Neural cell (in vitro differentiated cells): ENCODE results near the gene ANK2.

Experiments
- EZH2 ChIP-seq: fragments of 200-600, 300-800 bp; shearing (Covaris generic), sonication (generic); IDR thresholded peaks from 2 replicates; pipeline ENCODE4 v1.6.1; 2014; ENCODE audit warnings: antibody characterized with exemption, low read length, borderline replicate concordance, mild to moderate bottlenecking; ENCODE audit not compliant: insufficient read depth, poor library complexity, severe bottlenecking
- POLR2AphosphoS5 ChIP-seq: IDR thresholded peaks from 2 replicates; pipeline ENCODE4 v1.6.1; 2012
- RAD21 ChIP-seq: fragments of 450-650 bp; conservative IDR thresholded peaks from 2 replicates; pipeline ENCODE4 v1.6.1; 2014; ENCODE audit warnings: antibody characterized with exemption, mild to moderate bottlenecking, moderate library complexity
- SMC3 ChIP-seq: fragments of 450-650 bp; conservative IDR thresholded peaks from 2 replicates; pipeline ENCODE4 v1.6.1; 2014; ENCODE audit warnings: antibody characterized with exemption, mild to moderate bottlenecking, moderate library complexity; ENCODE audit not compliant: poor library complexity
- TAF1 ChIP-seq: IDR thresholded peaks from 2 replicates; pipeline ENCODE4 v1.6.1; 2012; ENCODE audit warnings: low read depth
- TF ChIP-seq, protein P1 (sequence below): fragments of 450-650 bp; IDR thresholded peaks from 2 replicates; pipeline ENCODE4 v1.5.1; 2014; ENCODE audit warnings: antibody characterized with exemption, mild to moderate bottlenecking, moderate library complexity; ENCODE audit not compliant: poor library complexity, severe bottlenecking
- TF ChIP-seq, protein P2 (sequence below): IDR thresholded peaks from 2 replicates; pipeline ENCODE4 v1.6.1; 2012; ENCODE audit warnings: borderline replicate concordance

DNA sequence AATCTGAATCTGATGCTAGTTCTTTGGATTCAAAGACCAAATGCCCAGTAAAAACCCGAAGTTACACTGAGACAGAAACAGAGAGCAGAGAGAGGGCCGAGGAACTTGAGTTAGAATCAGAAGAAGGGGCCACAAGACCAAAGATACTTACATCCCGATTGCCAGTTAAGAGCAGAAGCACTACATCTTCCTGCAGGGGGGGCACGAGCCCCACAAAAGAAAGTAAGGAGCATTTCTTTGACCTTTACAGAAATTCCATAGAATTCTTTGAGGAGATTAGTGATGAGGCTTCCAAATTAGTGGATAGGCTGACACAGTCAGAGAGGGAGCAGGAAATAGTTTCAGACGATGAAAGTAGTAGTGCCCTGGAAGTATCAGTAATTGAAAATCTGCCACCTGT lies 309.3 kb downstream of the ANK2 start:
- no peak for TF ChIP-seq TAF1
- TF ChIP-seq, protein P1, sequence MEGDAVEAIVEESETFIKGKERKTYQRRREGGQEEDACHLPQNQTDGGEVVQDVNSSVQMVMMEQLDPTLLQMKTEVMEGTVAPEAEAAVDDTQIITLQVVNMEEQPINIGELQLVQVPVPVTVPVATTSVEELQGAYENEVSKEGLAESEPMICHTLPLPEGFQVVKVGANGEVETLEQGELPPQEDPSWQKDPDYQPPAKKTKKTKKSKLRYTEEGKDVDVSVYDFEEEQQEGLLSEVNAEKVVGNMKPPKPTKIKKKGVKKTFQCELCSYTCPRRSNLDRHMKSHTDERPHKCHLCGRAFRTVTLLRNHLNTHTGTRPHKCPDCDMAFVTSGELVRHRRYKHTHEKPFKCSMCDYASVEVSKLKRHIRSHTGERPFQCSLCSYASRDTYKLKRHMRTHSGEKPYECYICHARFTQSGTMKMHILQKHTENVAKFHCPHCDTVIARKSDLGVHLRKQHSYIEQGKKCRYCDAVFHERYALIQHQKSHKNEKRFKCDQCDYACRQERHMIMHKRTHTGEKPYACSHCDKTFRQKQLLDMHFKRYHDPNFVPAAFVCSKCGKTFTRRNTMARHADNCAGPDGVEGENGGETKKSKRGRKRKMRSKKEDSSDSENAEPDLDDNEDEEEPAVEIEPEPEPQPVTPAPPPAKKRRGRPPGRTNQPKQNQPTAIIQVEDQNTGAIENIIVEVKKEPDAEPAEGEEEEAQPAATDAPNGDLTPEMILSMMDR = no peak
- TF ChIP-seq, protein P2, sequence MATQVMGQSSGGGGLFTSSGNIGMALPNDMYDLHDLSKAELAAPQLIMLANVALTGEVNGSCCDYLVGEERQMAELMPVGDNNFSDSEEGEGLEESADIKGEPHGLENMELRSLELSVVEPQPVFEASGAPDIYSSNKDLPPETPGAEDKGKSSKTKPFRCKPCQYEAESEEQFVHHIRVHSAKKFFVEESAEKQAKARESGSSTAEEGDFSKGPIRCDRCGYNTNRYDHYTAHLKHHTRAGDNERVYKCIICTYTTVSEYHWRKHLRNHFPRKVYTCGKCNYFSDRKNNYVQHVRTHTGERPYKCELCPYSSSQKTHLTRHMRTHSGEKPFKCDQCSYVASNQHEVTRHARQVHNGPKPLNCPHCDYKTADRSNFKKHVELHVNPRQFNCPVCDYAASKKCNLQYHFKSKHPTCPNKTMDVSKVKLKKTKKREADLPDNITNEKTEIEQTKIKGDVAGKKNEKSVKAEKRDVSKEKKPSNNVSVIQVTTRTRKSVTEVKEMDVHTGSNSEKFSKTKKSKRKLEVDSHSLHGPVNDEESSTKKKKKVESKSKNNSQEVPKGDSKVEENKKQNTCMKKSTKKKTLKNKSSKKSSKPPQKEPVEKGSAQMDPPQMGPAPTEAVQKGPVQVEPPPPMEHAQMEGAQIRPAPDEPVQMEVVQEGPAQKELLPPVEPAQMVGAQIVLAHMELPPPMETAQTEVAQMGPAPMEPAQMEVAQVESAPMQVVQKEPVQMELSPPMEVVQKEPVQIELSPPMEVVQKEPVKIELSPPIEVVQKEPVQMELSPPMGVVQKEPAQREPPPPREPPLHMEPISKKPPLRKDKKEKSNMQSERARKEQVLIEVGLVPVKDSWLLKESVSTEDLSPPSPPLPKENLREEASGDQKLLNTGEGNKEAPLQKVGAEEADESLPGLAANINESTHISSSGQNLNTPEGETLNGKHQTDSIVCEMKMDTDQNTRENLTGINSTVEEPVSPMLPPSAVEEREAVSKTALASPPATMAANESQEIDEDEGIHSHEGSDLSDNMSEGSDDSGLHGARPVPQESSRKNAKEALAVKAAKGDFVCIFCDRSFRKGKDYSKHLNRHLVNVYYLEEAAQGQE = no peak
- no peak for TF ChIP-seq EZH2
- no peak for TF ChIP-seq POLR2AphosphoS5
- TF ChIP-seq RAD21 = no peak
- TF ChIP-seq SMC3 = no peak
